ENCODE results near the gene PWWP2B.

- TF ChIP-seq CTCF (IDR thresholded peaks at IDR 0.05) (no peak), POLR2AphosphoS5 (IDR thresholded peaks at IDR 0.05) (no peak), POLR2A (IDR thresholded peaks at IDR 0.05) (no peak), EP300 (IDR thresholded peaks at IDR 0.05) (no peak)
Observed at GRCh38 chr10:132428486-132428995, 31.5 kb downstream of the PWWP2B start.

Measured in sigmoid colon (tissue), 4 donors.